H1 (cell line): ENCODE measurements around the gene MXD3. TPM values are rescaled to one million over a fixed set of nuclear protein-coding genes. Genes with fewer than 3 reads are reported as not detected.

ENCODE experiments used
- CTCF ChIA-PET: fragments of 300-600 bp; sonication (Branson Sonifier 250); formaldehyde crosslinking; loops from one replicate; lab custom pipeline; 2021; ENCODE audit not compliant: partially characterized antibody; lab: Charles Lee
- POLR2A ChIA-PET: fragments of 300-600 bp; sonication (Branson Sonifier 250); formaldehyde crosslinking; loops from one replicate; lab custom pipeline; 2021; ENCODE audit warnings: inconsistent platforms; ENCODE audit not compliant: partially characterized antibody; lab: Charles Lee
- DNase-seq, 2 experiments: peaks; one replicate each; pipeline versions ENCODE4 v3.0.0 to v3.0.0-alpha.2; 2010 to 2022; ENCODE audit warnings: low spot score in 2 of 2, low read depth in 1 of 2, mixed read lengths in 1 of 2
- FAIRE-seq: peaks from 2 replicates; lab custom pipeline; 2011; peaks lifted over from hg19 to GRCh38; lab: Jason Lieb, UNC
- H2AFZ ChIP-seq: 2 replicates; pipeline ENCODE4 v1.8.1; 2012; ENCODE audit warnings: low read length, inconsistent platforms
- H2AK5ac ChIP-seq: 2 replicates; pipeline ENCODE4 v1.6.1; 2013; ENCODE audit warnings: low read depth, low read length
- H2BK120ac ChIP-seq: replicated peaks from 2 replicates; pipeline ENCODE3; 2013; ENCODE audit warnings: low read depth, low read length, inconsistent platforms
- H2BK12ac ChIP-seq: 2 replicates; pipeline ENCODE4 v1.6.1; 2013; ENCODE audit warnings: low read depth, low read length
- H2BK15ac ChIP-seq: 2 replicates; pipeline ENCODE4 v1.6.1; 2013; ENCODE audit warnings: low read length
- H2BK20ac ChIP-seq: 2 replicates; pipeline ENCODE4 v1.6.1; 2013; ENCODE audit warnings: low read length
- H2BK5ac ChIP-seq: 2 replicates; pipeline ENCODE4 v1.6.1; 2013; ENCODE audit warnings: low read depth, low read length
- H3K14ac ChIP-seq: 2 replicates; pipeline ENCODE4 v1.6.1; 2013; ENCODE audit warnings: inconsistent platforms; ENCODE audit not compliant: insufficient read length
- H3K18ac ChIP-seq: 2 replicates; pipeline ENCODE4 v1.6.1; 2013; ENCODE audit warnings: low read length; ENCODE audit errors: extremely low read depth
- H3K23ac ChIP-seq: 2 replicates; pipeline ENCODE4 v1.6.1; 2013; ENCODE audit warnings: inconsistent platforms; ENCODE audit not compliant: insufficient read length
- H3K23me2 ChIP-seq: 2 replicates; pipeline ENCODE4 v1.6.1; 2013; ENCODE audit warnings: low read depth, low read length
- H3K27ac ChIP-seq: 2 replicates; pipeline ENCODE4 v1.6.1; 2011; ENCODE audit warnings: low read depth, low read length, inconsistent platforms
- H3K27me3 ChIP-seq, 4 experiments: replicated peaks in 1 of 4; 1 replicate in 1 of 4; 2 replicates in 3 of 4; pipeline versions ENCODE4 v1.6.1 to v1.8.1; 2011 to 2013; ENCODE audit warnings: low read length in 3 of 4, mild to moderate bottlenecking in 3 of 4, inconsistent platforms in 2 of 4, mixed read lengths in 2 of 4, moderate library complexity in 1 of 4; ENCODE audit not compliant: control insufficient read depth in 3 of 4, insufficient read depth in 3 of 4; ENCODE audit errors: extremely low read depth in 1 of 4
- H3K36me3 ChIP-seq, 4 experiments: 2 replicates each; pipeline versions ENCODE4 v1.6.1 to v1.8.1; 2011 to 2013; ENCODE audit warnings: mild to moderate bottlenecking in 4 of 4, low read length in 3 of 4, moderate library complexity in 2 of 4, control low read depth in 1 of 4, inconsistent platforms in 1 of 4; ENCODE audit not compliant: insufficient read depth in 4 of 4, control insufficient read depth in 2 of 4
- H3K4ac ChIP-seq: replicated peaks from 2 replicates; pipeline ENCODE3; 2013; ENCODE audit warnings: low read length, low read depth, mixed read lengths, inconsistent platforms; ENCODE audit not compliant: insufficient read length
- H3K4me1 ChIP-seq, 4 experiments: replicated peaks in 1 of 4; 1 replicate in 1 of 4; 2 replicates in 3 of 4; pipeline versions ENCODE4 v1.6.1 to v1.8.1; 2011 to 2013; ENCODE audit warnings: low read length in 3 of 4, inconsistent platforms in 2 of 4, mixed read lengths in 1 of 4; ENCODE audit not compliant: insufficient read depth in 4 of 4, control insufficient read depth in 3 of 4
- H3K4me2 ChIP-seq, 2 experiments: 2 replicates each; pipeline versions ENCODE4 v1.6.1 to v1.8.1; 2011 to 2013; ENCODE audit warnings: low read depth in 2 of 2, low read length in 2 of 2, control low read depth in 1 of 2, inconsistent platforms in 1 of 2, mild to moderate bottlenecking in 1 of 2; ENCODE audit not compliant: insufficient read depth in 1 of 2
- H3K4me3 ChIP-seq, 4 experiments: fragments of 200-600, 300-600 bp in 1 of 4; sonication (generic), shearing (Covaris generic), sonication (Bioruptor Twin) in 1 of 4; 2 replicates each; pipeline versions ENCODE4 v1.5.1 to v1.8.1; 2011 to 2016; ENCODE audit warnings: low read length in 4 of 4, low read depth in 3 of 4, control low read depth in 2 of 4, inconsistent platforms in 2 of 4, mild to moderate bottlenecking in 2 of 4, mixed read lengths in 1 of 4, moderate library complexity in 1 of 4; ENCODE audit not compliant: insufficient read depth in 2 of 4; ENCODE audit errors: extremely low read depth in 1 of 4
- H3K56ac ChIP-seq: replicated peaks from 2 replicates; pipeline ENCODE3; 2013; ENCODE audit warnings: low read depth, mild to moderate bottlenecking, mixed read lengths, low read length, inconsistent platforms; ENCODE audit not compliant: insufficient read length
- H3K79me1 ChIP-seq: 2 replicates; pipeline ENCODE4 v1.6.1; 2013; ENCODE audit warnings: low read depth, low read length, control low read depth
- H3K79me2 ChIP-seq, 2 experiments: 2 replicates each; pipeline versions ENCODE4 v1.6.1 to v1.8.1; 2012 to 2013; ENCODE audit warnings: low read length in 2 of 2, mild to moderate bottlenecking in 2 of 2, inconsistent platforms in 1 of 2; ENCODE audit not compliant: insufficient read depth in 2 of 2, control insufficient read depth in 1 of 2
- H3K9ac ChIP-seq, 4 experiments: replicated peaks in 1 of 4; 1 replicate in 1 of 4; 2 replicates in 3 of 4; pipeline versions ENCODE4 v1.6.1 to v1.8.1; 2011 to 2013; ENCODE audit warnings: low read depth in 3 of 4, low read length in 3 of 4, control low read depth in 2 of 4, mild to moderate bottlenecking in 2 of 4, moderate library complexity in 2 of 4, inconsistent platforms in 1 of 4; ENCODE audit errors: extremely low read depth in 1 of 4
- H3K9me3 ChIP-seq, 2 experiments: 2 replicates each; pipeline versions ENCODE4 v1.6.1 to v1.8.1; 2012 to 2013; ENCODE audit warnings: mild to moderate bottlenecking in 2 of 2, moderate library complexity in 2 of 2, control low read depth in 1 of 2, inconsistent platforms in 1 of 2, low read depth in 1 of 2, low read length in 1 of 2, mixed read lengths in 1 of 2; ENCODE audit not compliant: insufficient read depth in 2 of 2
- H4K20me1 ChIP-seq, 2 experiments: replicated peaks in 1 of 2; 2 replicates each; pipeline versions ENCODE3 to v1.8.1; 2011 to 2013; ENCODE audit warnings: inconsistent platforms in 2 of 2, low read length in 2 of 2, mild to moderate bottlenecking in 1 of 2; ENCODE audit not compliant: insufficient read depth in 2 of 2, control insufficient read depth in 1 of 2
- H4K5ac ChIP-seq: 2 replicates; pipeline ENCODE4 v1.6.1; 2013; ENCODE audit warnings: low read length, low read depth, mixed read lengths, inconsistent platforms; ENCODE audit not compliant: insufficient read length
- H4K8ac ChIP-seq: 2 replicates; pipeline ENCODE4 v1.8.0; 2013; ENCODE audit warnings: mild to moderate bottlenecking, moderate library complexity, low read length, inconsistent platforms; ENCODE audit not compliant: insufficient read depth; ENCODE audit errors: extremely low read depth
- H4K91ac ChIP-seq: replicated peaks from 2 replicates; pipeline ENCODE3; 2013; ENCODE audit warnings: low read length, mixed read lengths, inconsistent platforms; ENCODE audit not compliant: insufficient read length
- CHD2 ChIP-seq: IDR thresholded peaks from 2 replicates; pipeline ENCODE4 v1.6.1; 2012; ENCODE audit warnings: low read length, improper control_type of control experiment
- KDM1A ChIP-seq: fragments of 200-600, 300-600 bp; sonication (generic); IDR thresholded peaks from 2 replicates; pipeline ENCODE4 v1.7.1; 2016; ENCODE audit warnings: mild to moderate bottlenecking, low read length, borderline replicate concordance
- MAFK ChIP-seq: IDR thresholded peaks from 2 replicates; pipeline ENCODE4 v1.6.1; 2012; ENCODE audit warnings: low read depth, mild to moderate bottlenecking, improper control_type of control experiment, low read length
- NANOG ChIP-seq: IDR thresholded peaks from 2 replicates; pipeline ENCODE4 v1.6.1; 2011; ENCODE audit warnings: low read length, low read depth, mild to moderate bottlenecking, inconsistent platforms; ENCODE audit not compliant: insufficient read depth, poor library complexity, severe bottlenecking
- PHF8 ChIP-seq: fragments of 200-600 bp; sonication (generic); conservative IDR thresholded peaks from 2 replicates; pipeline ENCODE4 v1.7.1; 2012; ENCODE audit warnings: low read depth, mild to moderate bottlenecking, inconsistent platforms, low read length, moderate library complexity
- SAP30 ChIP-seq: fragments of 300-600 bp; sonication (generic); IDR thresholded peaks from 2 replicates; pipeline ENCODE4 v1.7.1; 2012; ENCODE audit warnings: low read length, moderate library complexity, mild to moderate bottlenecking, inconsistent platforms; ENCODE audit not compliant: insufficient read depth, insufficient replicate concordance
- SP4 ChIP-seq: IDR thresholded peaks from 2 replicates; pipeline ENCODE4 v1.6.1; 2012; ENCODE audit warnings: low read length, inconsistent platforms
- TAF1 ChIP-seq: IDR thresholded peaks from 2 replicates; pipeline ENCODE4 v1.6.1; 2011; ENCODE audit warnings: mild to moderate bottlenecking, low read depth, low read length
- YY1 ChIP-seq: IDR thresholded peaks from 2 replicates; pipeline ENCODE4 v1.6.1; 2011; ENCODE audit warnings: low read depth, mild to moderate bottlenecking, low read length
- WGBS, 2 experiments: shearing (Covaris generic) in 1 of 2; methylation state at CpG; one replicate each; pipeline versions ENCODE4 v1.1.6 to v1.1.7; 2013 to 2015; ENCODE audit warnings: low lambda C conversion rate in 2 of 2, mixed read lengths in 2 of 2, inconsistent platforms in 1 of 2, low coverage in 1 of 2, missing lambda C conversion rate in 1 of 2; ENCODE audit not compliant: insufficient replicate concordance in 2 of 2, insufficient coverage in 1 of 2, insufficient read length in 1 of 2; ENCODE audit errors: extremely low coverage in 1 of 2, missing lambda C conversion rate in 1 of 2; 5-methylcytosine and 5-hydroxymethylcytosine counted together
- polyA plus RNA-seq, 7 experiments: library from polyadenylated mRNA; depleted of rRNA in 3 of 7; stranded (reverse) in 5 of 7; unstranded in 2 of 7; fragments of >200 nt in 5 of 7; fragments of 200-250 nt in 2 of 7; gene quantifications; 1 replicate in 5 of 7; 2 replicates in 1 of 7; 4 replicates in 1 of 7; pipeline versions ENCODE4 v1.2.1 to v1.2.3, GENCODE V29; 2011 to 2013; ENCODE audit warnings: missing spikeins in 2 of 7, mixed read lengths in 2 of 7
- total RNA-seq: library from RNA; stranded (reverse); fragmentation: NEBNext Ultra II Directional; extraction: Animal tissue kit (Norgen Biotek cat#: 25700); gene quantifications from 2 replicates; pipeline ENCODE4 v1.2.1, GENCODE V29; 2021

The MXD3 gene
- total and polyA plus RNA-seq, 2 of the 8 experiments (the other 6 are each of a cell fraction or from before 2014, with no cell fraction given): 6.5 to 7.7 TPM

DNA sequence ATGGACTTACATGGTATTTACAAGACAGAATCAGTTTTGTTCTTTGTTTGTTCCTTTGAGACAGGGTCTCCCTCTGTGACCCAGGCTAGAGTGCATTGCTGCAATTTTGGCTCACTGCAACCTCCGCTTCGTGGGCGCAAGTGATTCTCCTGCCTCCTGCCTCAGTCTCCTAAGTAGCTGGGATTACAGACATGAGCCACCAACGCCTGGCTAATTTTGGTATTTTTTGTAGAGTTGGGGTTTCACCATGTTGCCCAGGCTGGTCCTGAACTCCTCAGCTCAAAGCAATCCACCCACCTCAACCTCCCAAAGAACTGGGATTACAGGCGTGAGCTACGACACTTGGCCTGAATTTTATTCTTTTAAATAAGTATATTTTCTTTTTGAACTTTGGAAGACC lies 35.8 kb downstream of the MXD3 start:
- no peak overlapping the region for H3K9ac ChIP-seq
- no peaks in the 10 kb centered on the region for H3K4me1 ChIP-seq
- no peak overlapping the region for H2AFZ ChIP-seq
- DNase-seq: no peak
- POLR2A ChIA-PET: interaction anchor here (0.6 to 0.9 kb wide), 2 partner anchors 23 to 137 kb away, joined by 3 to 4 read pairs; no protein-coding TSS in a partner anchor
- no peak overlapping the region for H2AK5ac ChIP-seq
- H2BK5ac ChIP-seq: no peak overlapping the region
- H3K23me2 ChIP-seq: no peaks in the 10 kb centered on the region
- H3K36me3 ChIP-seq: peaks cover 19 to 86% (median 54%) of the 10 kb centered on the region in 4 experiments
- H4K8ac ChIP-seq: no peak overlapping the region
- no peak overlapping the region for H2BK20ac ChIP-seq
- no peak overlapping the region for H4K91ac ChIP-seq
- no peak overlapping the region for H3K4me2 ChIP-seq
- no peak overlapping the region for H2BK120ac ChIP-seq
- no peak overlapping the region for H4K5ac ChIP-seq
- no peaks in the 10 kb centered on the region for H3K27me3 ChIP-seq
- peaks cover 2 to 3% of the 10 kb centered on the region in 2 experiments for H4K20me1 ChIP-seq
- no peaks in the 10 kb centered on the region for H3K79me2 ChIP-seq
- no peak overlapping the region for H3K56ac ChIP-seq
- no peak for TF ChIP-seq CHD2
- no peak for TF ChIP-seq TAF1
- no peak for TF ChIP-seq YY1
- TF ChIP-seq KDM1A: no peak
- TF ChIP-seq NANOG: no peak
- no peak for TF ChIP-seq SP4
- no peak for TF ChIP-seq PHF8
- no peak for TF ChIP-seq SAP30
- no peak for TF ChIP-seq MAFK
- FAIRE-seq: no peak
- no peaks in the 10 kb centered on the region for H3K9me3 ChIP-seq
- no peak overlapping the region for H3K27ac ChIP-seq
- H3K4me3 ChIP-seq: no peak overlapping the region
- H3K4ac ChIP-seq: no peak overlapping the region
- no peaks in the 10 kb centered on the region for H3K79me1 ChIP-seq
- H3K14ac ChIP-seq: no peak overlapping the region
- H2BK15ac ChIP-seq: no peak overlapping the region
- no peak overlapping the region for H3K18ac ChIP-seq
- WGBS, 2 experiments: 95% methylated on average over 6 of the region's 6 CpGs; no CpG with 5 or more reads in 1 of the 2 experiments
- CTCF ChIA-PET: no interaction called here
- H3K23ac ChIP-seq: no peak overlapping the region
- H2BK12ac ChIP-seq: no peak overlapping the region
